Stimulated activated CD4-positive, alpha-beta T cell treated with anti-CD3 and anti-CD28 coated beads, TNF-alpha, amount 100 ng/mL, for 4 hours (primary cell): ENCODE data around the gene TOR3A.

Experiments used
- DNase-seq, 3 experiments: peaks; one replicate each; pipeline ENCODE4 v3.0.0-alpha.2; 2020; ENCODE audit warnings: low read depth in 3 of 3

Gene TOR3A

DNA sequence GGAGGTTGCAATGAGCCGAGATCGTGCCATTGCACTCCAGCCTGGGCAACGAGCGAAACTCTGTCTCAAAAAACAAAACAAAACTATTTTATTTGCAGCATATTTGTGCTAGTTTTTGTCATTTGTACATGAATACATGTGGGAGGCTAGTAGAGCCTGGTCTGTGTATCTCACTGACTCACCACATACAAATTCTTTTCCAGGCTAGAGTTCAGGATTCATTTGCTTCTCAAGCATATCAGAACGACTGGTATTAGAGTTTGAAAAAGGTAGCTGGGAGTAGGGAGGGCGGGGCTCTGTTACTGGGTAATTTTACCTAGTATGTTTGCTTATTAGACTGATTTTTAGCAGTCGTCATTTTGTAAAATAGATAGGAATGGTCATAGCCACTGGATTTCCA, 4.5 kb upstream of the TOR3A start:
- DNase-seq: no peak

- DNase-seq: no peak
Measured at GRCh38 chr1:179079113-179079761, 2.6 kb upstream of the TOR3A start.

DNA sequence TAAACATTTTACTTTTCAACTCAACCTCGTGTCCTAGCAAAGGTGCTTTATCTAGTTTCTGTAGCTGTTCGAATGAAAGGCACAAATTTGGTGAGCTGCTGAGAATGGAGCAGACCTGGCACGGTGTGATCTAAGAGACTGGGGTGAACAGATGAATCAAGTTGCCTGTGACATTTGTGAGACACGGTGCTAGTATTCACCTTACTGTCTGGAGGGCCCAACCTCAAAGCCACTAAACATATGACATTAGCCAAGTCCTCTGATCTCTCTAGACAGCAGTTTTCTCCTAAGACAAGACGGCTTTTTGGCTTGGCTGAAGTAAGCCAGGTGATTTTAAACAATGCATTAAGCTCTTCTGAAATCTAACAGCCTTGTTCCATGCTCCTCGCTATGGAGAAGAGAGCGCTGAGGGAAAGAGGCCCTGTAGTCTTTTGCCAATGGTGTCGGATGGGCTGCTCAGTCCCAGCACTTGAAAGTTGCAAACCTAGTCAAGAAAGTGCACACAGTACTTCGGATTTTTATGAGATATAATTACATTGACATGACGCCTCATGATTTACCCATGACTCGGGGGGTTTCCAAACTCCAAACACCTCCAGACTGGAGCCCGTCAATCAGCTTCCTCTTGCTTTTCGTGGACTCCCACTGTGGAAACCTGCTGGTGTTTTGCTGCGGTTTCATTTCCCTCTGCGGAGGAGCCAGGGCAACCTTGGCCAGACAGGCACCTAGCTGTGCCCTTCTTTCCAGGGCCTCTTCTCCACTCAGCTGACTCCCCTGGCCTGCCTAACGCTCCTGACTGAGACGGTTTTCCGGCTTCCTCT, 794 bp upstream of the TOR3A start:
- peak in 1 of 3 experiments; percentile 20 for DNase-seq

DNA sequence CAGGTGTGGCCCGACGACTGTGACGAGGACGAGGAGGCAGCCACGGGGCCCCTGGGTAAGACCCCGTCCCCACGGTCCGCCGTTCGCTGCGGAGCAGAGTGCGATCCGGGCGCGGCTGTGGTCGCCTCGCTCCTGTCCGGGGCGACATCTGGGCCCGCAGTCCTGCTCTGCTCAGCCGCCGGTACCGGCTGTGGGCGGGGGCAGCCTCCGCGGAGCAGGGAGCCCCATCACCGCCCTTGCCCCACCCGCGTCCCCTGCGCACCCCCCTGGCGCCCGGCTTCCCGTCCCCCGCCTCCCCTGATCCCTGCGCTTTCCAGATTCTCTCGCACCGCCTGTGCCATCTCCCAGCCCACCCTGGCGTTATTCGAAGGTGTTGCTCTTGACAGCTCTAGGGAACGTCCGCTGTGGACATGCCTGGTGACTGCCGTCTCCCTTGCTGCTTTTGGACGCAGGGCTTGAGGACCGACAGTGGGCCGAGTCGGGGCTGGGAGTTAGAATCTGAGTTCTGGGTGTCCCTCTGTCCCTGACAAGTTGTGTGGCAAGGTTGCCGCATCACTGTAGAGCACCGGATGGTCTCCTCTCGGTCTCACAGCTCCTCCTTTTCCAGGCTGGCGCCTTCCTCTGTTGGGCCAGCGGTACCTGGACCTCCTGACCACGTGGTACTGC, 596 bp downstream of the TOR3A start:
- peak in 2 of 3 experiments; percentile 9 to 19 for DNase-seq

DNA sequence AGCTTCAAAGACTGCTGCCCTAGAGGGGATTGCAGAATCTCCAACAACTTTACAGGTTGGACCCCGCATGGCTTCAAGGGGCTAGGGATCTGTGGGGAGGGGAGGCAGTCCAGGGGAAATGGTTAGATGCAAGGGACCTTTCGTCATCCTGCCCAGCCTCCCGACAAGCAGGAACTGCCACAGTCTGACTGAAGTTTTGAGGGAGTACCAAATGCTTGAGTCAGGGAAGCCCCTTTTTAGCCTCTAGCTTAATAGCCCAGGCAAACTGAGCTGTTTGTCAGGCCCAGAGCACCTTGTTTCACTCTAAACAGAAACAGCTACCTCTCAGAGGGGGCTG, 1.1 kb downstream of the TOR3A start:
- no peak for DNase-seq

- DNase-seq: no peak
Measured at GRCh38 chr1:179083533-179083932, 1.7 kb downstream of the TOR3A start.

DNA sequence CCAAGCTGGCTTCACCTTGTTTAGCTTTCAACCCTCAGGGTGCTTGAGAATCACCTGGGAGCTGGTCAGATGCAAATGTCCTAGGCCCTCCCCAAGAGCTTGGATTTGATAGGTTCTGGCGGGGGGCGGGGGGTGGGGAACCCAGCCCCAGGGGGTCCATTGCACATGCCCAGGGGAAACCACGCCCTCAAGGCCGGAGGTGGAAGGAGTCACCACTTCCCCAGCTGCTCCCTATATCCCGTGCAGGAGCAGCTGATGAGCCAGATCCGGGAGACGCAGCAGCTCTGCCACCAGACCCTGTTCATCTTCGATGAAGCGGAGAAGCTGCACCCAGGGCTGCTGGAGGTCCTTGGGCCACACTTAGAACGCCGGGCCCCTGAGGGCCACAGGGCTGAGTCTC, 5.8 kb downstream of the TOR3A start:
- DNase-seq: no peak

DNA sequence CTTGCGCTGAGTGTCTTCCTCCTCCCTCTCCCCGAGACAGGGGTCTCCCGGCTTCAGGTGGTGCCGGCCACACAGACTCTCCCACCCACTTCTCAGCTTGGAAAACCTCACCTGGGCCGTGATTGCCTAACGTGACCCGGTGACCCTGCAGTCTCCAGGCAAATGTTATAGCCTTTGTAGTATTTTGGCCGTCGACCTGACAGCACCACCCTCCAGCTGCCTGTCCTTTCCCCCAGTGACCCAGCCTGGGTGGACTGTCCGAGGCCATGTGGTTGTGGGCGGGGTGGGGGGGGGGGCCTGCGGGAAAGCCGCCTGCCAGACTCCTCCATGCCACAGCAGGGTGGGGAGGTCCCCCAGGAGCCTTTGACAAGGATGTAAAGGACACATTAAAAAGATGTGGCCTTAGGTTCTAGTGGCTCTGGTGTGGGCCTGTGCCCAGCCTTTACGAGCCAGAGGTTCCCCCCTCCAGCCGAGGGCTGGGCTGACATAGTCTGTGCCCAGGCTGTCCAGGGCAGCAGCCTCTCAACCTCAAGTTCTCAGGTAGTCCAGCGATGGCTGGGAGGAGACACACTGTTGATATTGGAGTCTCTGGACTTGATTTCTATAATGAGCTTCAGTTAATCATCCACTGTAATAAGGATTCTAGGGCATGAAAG, 8.1 kb downstream of the TOR3A start:
- DNase-seq: no peak

DNA sequence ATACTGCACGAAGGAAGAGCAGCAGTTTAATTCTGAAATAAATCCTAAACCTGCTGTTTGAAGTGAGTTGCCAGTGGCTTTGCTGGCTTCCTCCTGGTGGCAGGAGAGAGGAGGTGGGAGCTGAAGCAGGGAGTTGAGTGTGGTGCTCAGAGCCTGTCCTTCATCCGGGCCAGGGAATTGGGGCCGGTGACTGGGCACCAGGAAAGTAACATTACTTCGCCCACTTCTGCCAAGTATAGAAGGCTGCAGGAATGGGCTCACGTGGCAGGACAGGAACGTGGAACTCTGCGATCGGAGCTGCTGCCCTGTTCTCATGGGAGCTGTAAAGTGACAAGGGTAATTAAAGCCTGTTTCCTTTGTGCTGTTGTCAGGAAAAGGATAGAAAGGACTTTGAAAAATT, 8.7 kb downstream of the TOR3A start:
- no peak for DNase-seq

GRCh38 chr1:179090923-179091322, 9.1 kb downstream of the TOR3A start:
- DNase-seq: no peak

GRCh38 chr1:179091691-179092165, 9.9 kb downstream of the TOR3A start:
- DNase-seq: no peak

GRCh38 chr1:179092896-179093461, 11.1 kb downstream of the TOR3A start:
- DNase-seq: no peak

GRCh38 chr1:179094818-179095217, 12.9 kb downstream of the TOR3A start:
- no peak for DNase-seq

DNA sequence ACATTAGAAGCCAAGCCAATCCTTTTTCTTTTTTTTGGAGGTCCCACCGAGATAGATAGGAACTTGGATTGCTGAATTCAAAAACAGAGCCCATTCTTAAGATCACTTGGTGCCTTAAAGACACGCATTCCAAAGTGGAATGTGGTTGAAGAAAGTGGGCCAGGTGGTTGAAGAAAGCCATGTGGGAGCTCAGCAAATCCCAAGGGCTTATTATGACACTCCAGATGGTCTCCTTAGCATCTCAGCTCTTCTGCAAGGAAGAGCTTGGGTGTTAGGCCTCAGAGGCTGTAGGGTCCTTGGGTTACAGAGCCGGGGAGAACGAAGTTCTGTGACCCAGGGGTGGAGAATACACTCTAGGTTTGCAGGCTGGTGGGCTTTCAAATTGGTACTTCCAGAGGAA, 13.5 kb downstream of the TOR3A start:
- no peak for DNase-seq

DNA sequence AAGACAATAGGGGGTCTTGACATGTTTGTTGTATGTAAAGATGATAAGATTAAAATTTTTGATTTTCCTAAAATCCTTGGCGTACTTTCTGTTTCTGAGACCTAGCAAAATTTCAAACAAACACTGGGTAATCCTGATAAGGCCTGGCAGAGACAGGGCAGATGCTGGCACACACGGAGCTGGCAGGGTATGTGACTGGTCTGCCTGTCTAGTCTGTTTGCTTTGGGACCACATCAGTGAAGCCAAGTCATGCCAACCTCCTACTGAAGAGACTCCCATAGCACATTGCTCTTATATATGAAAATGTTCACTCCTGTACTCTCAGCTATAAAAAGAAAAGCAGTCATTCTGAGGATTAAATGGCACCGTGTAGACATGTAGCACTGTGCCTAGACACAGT, 14.1 kb downstream of the TOR3A start:
- DNase-seq: no peak

GRCh38 chr1:179099891-179100290, 18.0 kb downstream of the TOR3A start:
- no peak for DNase-seq

DNA sequence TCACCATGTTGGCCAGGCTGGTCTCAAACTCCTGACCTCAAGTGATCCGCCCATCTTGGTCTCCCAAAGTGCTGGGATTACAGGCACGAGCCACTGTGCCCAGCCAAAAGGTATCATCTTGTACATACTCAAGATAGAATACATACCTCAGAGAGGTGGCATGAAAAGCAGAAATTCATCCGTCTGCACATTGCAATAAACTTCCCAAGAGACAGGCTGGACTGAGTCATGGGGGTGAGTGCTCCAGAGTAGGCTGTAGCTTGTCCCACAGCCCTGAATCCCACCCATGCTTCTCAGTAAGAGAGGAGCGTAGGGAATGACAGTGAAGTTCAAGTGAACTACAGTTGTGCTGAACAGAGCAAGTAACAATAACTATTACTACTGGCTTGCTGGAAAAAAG, 19.7 kb downstream of the TOR3A start:
- DNase-seq: no peak

DNA sequence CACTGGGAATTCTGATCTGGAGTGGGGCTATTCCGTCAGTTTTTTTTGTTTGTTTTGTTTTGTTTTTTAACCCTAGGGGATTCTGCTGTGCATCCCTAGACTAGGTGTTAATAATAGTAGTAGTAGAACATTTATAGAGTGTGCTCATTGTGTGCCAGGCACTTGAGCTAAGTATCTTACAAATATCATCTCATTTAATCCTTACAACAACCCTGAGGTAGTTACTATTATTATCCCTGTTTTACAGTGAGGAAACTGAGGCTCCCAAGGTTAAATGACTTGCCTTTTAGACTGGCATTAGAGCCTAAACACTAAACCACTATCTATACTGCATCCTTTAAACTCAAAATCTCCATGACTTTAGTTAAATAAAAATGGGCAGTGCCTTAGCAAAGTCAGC, 22.1 kb downstream of the TOR3A start:
- no peak for DNase-seq

DNA sequence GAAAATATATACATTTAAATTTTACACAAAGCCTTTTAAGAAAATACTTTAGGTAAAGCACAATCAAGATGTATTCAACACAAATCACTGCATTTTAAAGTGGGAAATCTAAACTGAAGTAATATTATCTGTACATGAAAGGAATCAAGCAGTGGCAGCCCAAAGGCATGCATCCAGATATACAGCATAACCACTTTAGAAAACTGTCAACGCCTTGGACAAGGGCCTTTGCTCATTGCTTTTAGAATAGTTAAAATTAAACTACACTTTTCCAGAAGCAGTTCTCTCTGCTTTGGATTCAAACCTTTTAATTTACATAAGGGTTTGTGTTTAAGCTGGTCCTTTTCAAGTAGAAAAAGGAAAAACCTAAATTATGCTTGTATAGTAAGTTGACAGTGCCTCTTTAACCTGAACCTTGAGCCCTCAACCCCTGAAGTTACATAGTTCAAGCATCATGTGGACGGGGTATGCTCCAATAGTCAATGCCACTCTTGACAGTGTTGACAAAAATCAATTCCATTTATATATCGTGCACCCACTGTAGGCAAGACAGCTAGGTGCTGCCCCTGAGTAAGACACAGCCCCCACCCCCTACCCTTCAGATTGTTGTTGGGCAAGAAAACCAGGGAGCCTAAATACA, 22.9 kb downstream of the TOR3A start:
- no peak for DNase-seq

DNA sequence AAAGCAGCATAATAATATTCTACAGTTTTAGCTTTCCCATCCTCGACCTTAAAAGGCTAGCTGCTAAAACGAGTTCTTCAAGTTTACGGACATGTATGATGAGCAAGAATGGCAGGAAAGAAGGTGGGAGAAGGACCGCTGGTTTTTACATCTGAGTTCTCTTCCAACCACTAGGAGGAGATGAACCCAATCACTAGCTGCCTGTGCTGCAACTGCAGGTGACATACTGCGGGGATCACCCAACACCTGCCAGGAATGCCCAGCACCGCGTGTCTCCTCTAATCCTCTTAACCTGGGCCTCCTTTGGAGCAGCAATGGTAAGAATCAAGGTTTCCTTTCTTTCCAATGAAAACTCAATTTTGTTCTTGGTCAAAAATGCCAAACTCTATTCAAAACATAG, 23.5 kb downstream of the TOR3A start:
- no peak for DNase-seq
